HUES64 (cell line): ENCODE results near the gene PDK4.
"Not testable (repeated sequence)": the region's sequence is repeated elsewhere in the genome, so short reads cannot be mapped to it uniquely, and the experiment has no call there.

Source experiments
- H3K27ac ChIP-seq: 2 replicates; pipeline ENCODE4 v1.7.0; 2013; ENCODE audit warnings: low read depth, low read length, inconsistent platforms
- H3K27me3 ChIP-seq: 2 replicates; pipeline ENCODE4 v1.6.1; 2013; ENCODE audit warnings: mild to moderate bottlenecking, low read length; ENCODE audit not compliant: insufficient read depth
- H3K36me3 ChIP-seq: 2 replicates; pipeline ENCODE4 v1.6.1; 2013; ENCODE audit warnings: mild to moderate bottlenecking, low read length; ENCODE audit not compliant: insufficient read depth
- H3K4me1 ChIP-seq: 2 replicates; pipeline ENCODE4 v1.6.1; 2013; ENCODE audit warnings: mild to moderate bottlenecking, low read length, moderate library complexity; ENCODE audit not compliant: insufficient read depth
- H3K4me3 ChIP-seq: 2 replicates; pipeline ENCODE4 v1.5.1; 2013; ENCODE audit warnings: mild to moderate bottlenecking, low read length, moderate library complexity
- H3K9ac ChIP-seq: 2 replicates; pipeline ENCODE4 v1.6.1; 2013; ENCODE audit warnings: mild to moderate bottlenecking, low read depth, low read length
- H3K9me3 ChIP-seq: 2 replicates; pipeline ENCODE4 v1.6.1; 2013; ENCODE audit warnings: low read depth, low read length; ENCODE audit not compliant: insufficient read depth
- WGBS: fragments of 150-250, 120-280 bp; methylation state at CpG from one replicate; pipeline ENCODE4 v1.1.7; 2013; ENCODE audit warnings: missing lambda C conversion rate; 5-methylcytosine and 5-hydroxymethylcytosine counted together

The PDK4 gene

DNA sequence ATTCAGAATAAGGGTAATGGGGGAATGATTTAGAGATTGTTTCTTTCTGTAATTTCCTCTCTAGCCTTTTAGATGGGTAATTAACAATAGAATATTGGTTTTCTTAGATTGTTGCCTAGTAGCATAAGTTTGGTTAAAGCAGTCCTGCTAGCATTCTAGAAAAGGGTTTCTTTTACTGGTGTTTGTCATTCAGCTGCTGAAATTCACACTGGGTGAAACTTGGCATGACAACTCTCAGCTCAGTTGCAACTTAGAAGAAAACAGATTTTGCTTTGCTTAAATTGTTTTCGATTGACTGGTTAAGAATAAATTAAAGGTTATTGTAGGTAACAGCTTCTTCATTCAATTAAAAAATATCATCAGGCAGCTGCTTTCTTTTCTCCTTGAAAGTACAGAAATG is 25.1 kb upstream of the PDK4 start:
- H3K36me3 ChIP-seq: no peaks in the 10 kb centered on the region
- H3K27ac ChIP-seq: no peak overlapping the region
- no peak overlapping the region for H3K4me3 ChIP-seq
- H3K4me1 ChIP-seq: no peaks in the 10 kb centered on the region
- no peaks in the 10 kb centered on the region for H3K27me3 ChIP-seq
- 83% methylated on average over 1 of the region's 1 CpG for WGBS
- no peaks in the 10 kb centered on the region for H3K9me3 ChIP-seq
- H3K9ac ChIP-seq: no peak overlapping the region

DNA sequence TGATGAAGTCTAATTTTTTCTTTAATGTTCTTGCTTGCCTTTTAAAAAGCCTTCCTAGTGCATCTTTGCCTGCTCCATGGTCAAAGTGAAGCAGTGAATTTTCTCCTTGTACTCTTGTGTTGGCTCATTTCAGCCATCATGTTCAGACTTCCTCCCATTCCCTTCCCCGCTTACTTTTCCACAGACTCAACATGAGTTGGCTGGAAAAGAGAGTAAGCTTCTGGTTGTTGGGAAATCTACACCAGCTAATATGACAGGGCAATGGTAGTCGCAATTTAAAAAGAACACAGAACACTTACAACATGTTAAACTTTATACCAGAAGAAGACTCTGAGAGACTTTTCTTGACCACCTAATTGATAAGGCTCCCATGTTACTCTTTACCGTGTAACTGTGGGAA is 24.3 kb upstream of the PDK4 start:
- Histone ChIP-seq H3K4me3 (no peak overlapping the region), H3K27ac (no peak overlapping the region), H3K36me3 (no peaks in the 10 kb centered on the region), H3K9ac (no peak overlapping the region), H3K9me3 (no peaks in the 10 kb centered on the region), H3K27me3 (no peaks in the 10 kb centered on the region), H3K4me1 (no peaks in the 10 kb centered on the region)
- 93% methylated on average over 2 of the region's 3 CpGs for WGBS

DNA sequence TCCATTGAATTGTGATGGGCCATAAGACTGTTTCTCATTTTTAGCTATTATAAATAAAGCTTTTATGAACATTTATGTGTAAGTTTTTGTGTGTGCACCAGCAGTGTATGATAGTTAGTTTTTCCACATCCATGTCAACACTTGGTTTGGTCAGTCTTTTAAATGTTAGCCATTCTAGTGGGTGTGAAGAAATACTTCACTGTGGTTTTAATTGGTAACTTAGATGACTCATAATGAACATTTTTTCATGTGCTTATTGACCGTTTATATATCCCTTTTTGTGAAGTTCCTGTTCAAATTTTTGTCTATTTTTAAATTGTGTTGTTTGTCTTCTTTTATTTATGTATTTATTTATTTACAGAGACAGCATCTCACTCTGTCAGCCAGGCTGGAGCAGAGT is 23.6 kb upstream of the PDK4 start:
- H3K27me3 ChIP-seq: no peaks in the 10 kb centered on the region
- WGBS: 80% methylated on average over 1 of the region's 1 CpG
- H3K36me3 ChIP-seq: no peaks in the 10 kb centered on the region
- H3K9me3 ChIP-seq: no peaks in the 10 kb centered on the region
- H3K4me3 ChIP-seq: no peak overlapping the region
- no peak overlapping the region for H3K27ac ChIP-seq
- no peak overlapping the region for H3K9ac ChIP-seq
- H3K4me1 ChIP-seq: no peaks in the 10 kb centered on the region

DNA sequence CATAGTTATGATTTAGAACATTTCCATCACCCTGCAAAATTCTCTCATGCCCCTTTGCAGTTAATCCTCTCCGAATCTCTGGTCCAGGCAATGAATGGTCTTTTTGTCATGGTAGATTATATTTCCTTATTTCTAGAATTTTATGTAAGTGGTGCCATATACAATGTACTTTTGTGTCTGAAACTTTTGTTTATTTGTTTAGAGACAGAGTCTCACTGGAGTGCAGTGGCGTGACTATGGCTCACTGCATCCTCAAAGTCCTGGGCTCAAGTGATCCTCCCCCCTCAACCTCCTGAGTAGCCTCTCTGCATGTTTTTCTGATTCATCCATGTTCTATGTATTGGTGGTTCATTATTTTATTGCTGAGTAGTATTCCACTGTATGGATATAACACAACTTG is 23.2 kb upstream of the PDK4 start:
- Histone ChIP-seq H3K4me1 (no peaks in the 10 kb centered on the region), H3K36me3 (no peaks in the 10 kb centered on the region), H3K4me3 (no peak overlapping the region), H3K27me3 (no peaks in the 10 kb centered on the region), H3K9ac (no peak overlapping the region), H3K9me3 (no peaks in the 10 kb centered on the region), H3K27ac (no peak overlapping the region)
- WGBS: 91% methylated on average over 2 of the region's 2 CpGs

DNA sequence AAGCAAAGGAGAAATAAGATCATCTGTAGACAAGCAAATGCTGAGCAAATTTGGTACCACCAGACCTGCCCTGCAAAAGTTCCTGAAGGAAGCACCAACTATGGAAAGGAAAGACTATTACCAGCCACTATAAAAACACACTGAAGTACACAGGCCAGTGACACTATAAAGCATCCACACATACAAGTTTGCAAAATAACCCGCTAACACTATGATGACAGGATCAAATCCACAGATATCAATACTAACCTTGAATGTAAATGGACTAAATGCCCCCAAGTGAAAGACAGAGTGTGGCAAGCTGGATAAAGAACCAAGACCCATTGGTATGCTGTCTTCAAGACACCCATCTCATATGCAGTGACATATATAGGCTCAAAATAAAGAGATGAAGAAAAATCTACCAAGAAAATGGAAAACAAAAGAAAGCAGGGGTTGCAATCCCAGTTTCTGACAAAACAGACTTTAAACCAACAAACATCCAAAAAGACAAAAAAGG is 18.2 kb upstream of the PDK4 start:
- Histone ChIP-seq H3K9ac (no peak overlapping the region), H3K9me3 (no peaks in the 10 kb centered on the region), H3K4me1 (peaks cover 5% of the 10 kb centered on the region; the same call in 1 of the 2 replicates), H3K27ac (no peak overlapping the region), H3K4me3 (no peak overlapping the region), H3K36me3 (no peaks in the 10 kb centered on the region), H3K27me3 (no peaks in the 10 kb centered on the region)
- WGBS: 88% methylated on average over 1 of the region's 1 CpG

DNA sequence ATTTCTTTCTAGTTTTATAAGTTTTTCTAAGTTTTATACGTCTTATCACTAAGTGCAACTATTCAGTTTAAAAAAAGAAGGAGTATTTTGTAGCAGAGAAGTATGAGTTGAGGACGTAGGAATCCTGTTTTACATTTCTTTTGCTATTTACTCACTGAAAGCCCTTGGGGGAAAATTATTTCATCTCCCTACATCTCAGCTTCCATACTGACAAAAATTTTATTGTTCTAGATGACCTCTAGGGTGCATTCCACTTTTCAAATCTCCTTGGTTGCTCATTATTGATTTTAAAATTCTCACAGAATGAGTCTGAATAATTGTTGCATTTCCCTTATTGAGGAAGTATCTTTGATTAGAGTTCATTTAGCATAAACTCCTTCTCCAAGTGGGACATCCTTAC is 14.9 kb upstream of the PDK4 start:
- Histone ChIP-seq H3K36me3 (no peaks in the 10 kb centered on the region), H3K4me3 (no peak overlapping the region), H3K9me3 (no peaks in the 10 kb centered on the region), H3K9ac (no peak overlapping the region), H3K27me3 (peaks cover 3% of the 10 kb centered on the region; the same call in 1 of the 2 replicates), H3K27ac (no peak overlapping the region), H3K4me1 (peaks cover 21% of the 10 kb centered on the region)
- WGBS: no CpG with 5 or more reads among the region's 2 CpGs

DNA sequence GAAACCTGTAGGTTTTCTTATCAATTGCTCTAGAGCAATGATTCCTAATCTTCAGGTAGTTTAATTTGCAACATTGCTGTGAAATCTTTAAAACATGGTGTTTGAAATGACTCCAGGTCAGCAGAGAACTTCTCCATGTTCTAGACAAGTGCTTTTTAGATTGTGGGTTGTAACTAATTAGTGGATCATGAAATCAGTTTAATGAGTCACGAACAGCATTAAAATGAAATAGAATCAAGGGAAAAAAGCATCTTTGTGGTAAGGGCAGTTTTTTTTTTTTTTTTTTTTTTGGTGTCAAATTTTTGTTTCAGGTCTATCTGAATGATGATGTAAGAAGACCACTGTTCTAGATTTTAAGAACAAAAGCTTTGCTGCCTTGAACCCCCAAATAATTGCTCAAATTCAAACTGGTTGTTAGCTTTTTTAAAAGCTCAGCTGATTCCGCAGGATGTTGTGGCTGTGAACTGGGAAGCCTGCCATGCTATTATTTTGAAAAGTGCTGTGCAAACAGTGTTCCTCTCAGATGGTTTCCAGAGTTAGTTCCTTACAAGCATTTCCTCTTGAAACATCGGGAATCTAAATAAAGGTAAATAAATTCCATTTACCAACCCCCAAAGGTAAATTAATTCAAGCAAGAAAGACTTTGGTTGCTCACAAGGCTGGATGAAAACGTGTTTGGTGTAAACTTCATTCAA is 13.1 kb upstream of the PDK4 start:
- Histone ChIP-seq H3K9me3 (peaks cover 4% of the 10 kb centered on the region; the same call in 1 of the 2 replicates), H3K9ac (no peak overlapping the region), H3K4me3 (0 out of 2 replicates have a peak overlapping the region, but pooled peaks have one; percentile 6), H3K36me3 (no peaks in the 10 kb centered on the region), H3K27ac (peak overlapping the region; percentile 63; the same call in 1 of the 2 replicates), H3K4me1 (peaks cover 21% of the 10 kb centered on the region), H3K27me3 (peaks cover 3% of the 10 kb centered on the region; the same call in 1 of the 2 replicates)
- 70% methylated on average over 3 of the region's 4 CpGs for WGBS

DNA sequence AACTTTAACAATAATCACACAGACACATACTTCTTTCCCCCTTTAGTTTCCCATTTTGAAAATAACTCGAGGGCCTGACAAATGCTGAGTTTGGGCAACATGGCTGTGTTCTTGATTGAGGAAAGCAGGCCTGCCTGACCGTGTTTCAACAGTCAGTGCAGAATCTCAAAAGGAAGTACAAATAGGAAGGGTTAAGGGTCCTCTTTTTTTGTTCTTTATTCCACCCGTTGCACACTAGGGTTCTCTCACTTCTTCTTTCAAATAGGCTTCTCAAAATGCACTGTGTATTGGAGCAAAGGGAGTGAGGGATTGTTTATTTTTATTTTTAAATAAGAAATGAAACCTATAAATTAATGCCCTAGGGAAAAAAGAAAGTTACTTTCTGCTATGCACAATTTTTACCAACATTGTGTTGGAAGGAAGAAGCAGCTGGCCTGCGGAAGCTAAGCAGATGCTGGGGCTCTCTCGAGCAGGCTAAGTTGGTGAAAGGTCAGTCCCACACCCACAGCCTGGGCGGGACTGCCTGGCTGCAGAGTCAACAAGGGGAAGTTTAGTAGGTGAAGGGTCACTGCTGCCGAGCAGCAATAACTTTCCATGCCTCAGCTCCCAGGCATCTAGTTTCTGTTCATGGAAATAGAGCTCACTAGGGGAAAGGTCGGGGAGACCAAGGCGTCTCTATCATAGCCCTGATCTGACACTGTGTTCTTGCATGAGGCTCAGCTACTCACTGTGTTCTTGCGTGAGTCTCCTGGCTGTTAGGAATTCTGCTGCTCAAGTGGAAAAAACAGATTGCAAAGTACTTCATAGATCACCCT is 12.2 kb upstream of the PDK4 start:
- Histone ChIP-seq H3K9me3 (peaks cover 4% of the 10 kb centered on the region; the same call in 1 of the 2 replicates), H3K27ac (peak overlapping the region; percentile 63; the same call in 1 of the 2 replicates), H3K4me3 (0 out of 2 replicates have a peak overlapping the region, but pooled peaks have one; percentile 6), H3K27me3 (peaks cover 3% of the 10 kb centered on the region; the same call in 1 of the 2 replicates), H3K9ac (no peak overlapping the region), H3K36me3 (no peaks in the 10 kb centered on the region), H3K4me1 (peaks cover 21% of the 10 kb centered on the region)
- 22% methylated on average over 9 of the region's 10 CpGs for WGBS

DNA sequence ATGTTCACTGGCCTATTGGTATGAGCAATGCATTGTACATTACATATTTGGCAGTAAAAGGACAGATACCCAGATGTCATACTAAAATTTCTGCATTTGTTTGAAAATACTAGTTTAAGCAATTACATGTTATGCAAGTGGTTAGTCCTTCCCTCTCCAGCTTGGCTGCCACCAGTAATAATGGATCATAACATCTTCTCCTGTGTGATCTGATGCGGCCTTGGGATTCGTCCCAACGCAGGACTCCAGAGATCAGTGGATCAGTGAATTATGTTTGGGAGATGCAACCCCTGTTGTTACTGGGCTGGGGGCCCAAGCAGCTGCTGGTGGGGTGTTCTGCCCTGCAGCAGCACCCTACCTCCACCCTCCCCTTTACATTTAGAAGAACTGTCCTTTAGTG is 11.2 kb upstream of the PDK4 start:
- Histone ChIP-seq H3K4me3 (no peak overlapping the region), H3K27ac (no peak overlapping the region), H3K27me3 (peaks cover 3% of the 10 kb centered on the region; the same call in 1 of the 2 replicates), H3K9ac (no peak overlapping the region), H3K4me1 (peaks cover 21% of the 10 kb centered on the region), H3K9me3 (peaks cover 4% of the 10 kb centered on the region; the same call in 1 of the 2 replicates), H3K36me3 (no peaks in the 10 kb centered on the region)
- 94% methylated on average over 3 of the region's 3 CpGs for WGBS

DNA sequence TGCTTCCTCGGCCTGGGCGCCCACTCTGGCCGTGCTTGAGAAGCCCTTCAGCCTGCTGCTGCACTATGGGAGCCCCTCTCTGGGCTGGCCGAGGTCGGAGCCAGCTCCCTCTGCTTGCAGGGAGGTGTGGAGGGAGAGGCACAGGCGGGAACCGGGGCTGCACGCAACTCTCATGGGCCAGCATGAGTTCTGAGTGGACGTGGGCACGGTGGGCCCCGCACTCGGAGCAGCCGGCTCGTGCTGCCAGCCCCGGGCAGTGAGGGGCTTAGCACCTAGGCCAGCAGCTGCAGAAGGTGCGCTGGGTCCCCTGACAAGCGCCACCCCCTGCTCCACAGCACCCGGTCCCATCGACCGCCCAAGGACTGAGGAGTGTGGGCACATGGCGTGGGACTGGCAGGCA is 9.0 kb upstream of the PDK4 start:
- no peaks in the 10 kb centered on the region for H3K36me3 ChIP-seq
- no peak overlapping the region for H3K27ac ChIP-seq
- H3K4me3 ChIP-seq: no peak overlapping the region
- no peak overlapping the region for H3K9ac ChIP-seq
- peaks cover 7% of the 10 kb centered on the region for H3K27me3 ChIP-seq
- peaks cover 4% of the 10 kb centered on the region; the same call in 1 of the 2 replicates for H3K9me3 ChIP-seq
- H3K4me1 ChIP-seq: peaks cover 21% of the 10 kb centered on the region
- 96% methylated on average over 21 of the region's 21 CpGs for WGBS

DNA sequence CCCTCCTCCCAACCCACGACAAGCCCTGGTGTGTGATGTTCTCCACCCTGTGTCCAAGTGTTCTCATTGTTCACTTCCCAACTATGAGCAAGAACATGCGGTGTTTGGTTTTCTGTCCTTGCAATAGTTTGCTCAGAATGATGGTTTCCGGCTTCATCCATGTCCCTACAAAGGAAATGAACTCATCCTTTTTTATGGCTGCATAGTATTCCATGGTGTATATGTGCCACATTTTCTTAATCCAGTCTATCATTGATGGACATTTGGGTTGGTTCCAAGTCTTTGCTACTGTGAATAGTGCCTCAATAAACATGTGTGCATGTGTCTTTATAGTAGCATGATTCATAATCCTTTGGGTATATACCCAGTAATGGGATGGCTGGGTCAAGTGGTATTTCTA is 8.5 kb upstream of the PDK4 start:
- H3K36me3 ChIP-seq, H3K9ac ChIP-seq, H3K4me3 ChIP-seq, H3K9me3 ChIP-seq, H3K27me3 ChIP-seq, H3K27ac ChIP-seq: not testable (repeated sequence)
- peaks cover 19% of the 10 kb centered on the region for H3K4me1 ChIP-seq
- WGBS: over 99% methylated on average over 3 of the region's 3 CpGs
